Testis (tissue), 2 donors: ENCODE measurements around the gene DOCK11.

Source experiments
- POLR2A ChIP-seq: fragments of 450-650 bp; IDR thresholded peaks from one replicate; pipeline ENCODE4 v1.6.1; 2017; ENCODE audit warnings: antibody characterized with exemption, mild to moderate bottlenecking, moderate library complexity
- TF ChIP-seq, protein P1 (sequence below), 3 experiments: fragments of 450-650 bp in 2 of 3; fragments of 200-600 bp in 1 of 3; sonication (generic) in 1 of 3; IDR thresholded peaks; one replicate each; pipeline ENCODE4 v1.5.1; 2016 to 2019; ENCODE audit warnings: antibody characterized with exemption in 3 of 3, mild to moderate bottlenecking in 2 of 3, moderate library complexity in 1 of 3

GRCh38 chrX:118614150-118614549 is 118.5 kb downstream of the DOCK11 start:
- TF ChIP-seq, protein P1, sequence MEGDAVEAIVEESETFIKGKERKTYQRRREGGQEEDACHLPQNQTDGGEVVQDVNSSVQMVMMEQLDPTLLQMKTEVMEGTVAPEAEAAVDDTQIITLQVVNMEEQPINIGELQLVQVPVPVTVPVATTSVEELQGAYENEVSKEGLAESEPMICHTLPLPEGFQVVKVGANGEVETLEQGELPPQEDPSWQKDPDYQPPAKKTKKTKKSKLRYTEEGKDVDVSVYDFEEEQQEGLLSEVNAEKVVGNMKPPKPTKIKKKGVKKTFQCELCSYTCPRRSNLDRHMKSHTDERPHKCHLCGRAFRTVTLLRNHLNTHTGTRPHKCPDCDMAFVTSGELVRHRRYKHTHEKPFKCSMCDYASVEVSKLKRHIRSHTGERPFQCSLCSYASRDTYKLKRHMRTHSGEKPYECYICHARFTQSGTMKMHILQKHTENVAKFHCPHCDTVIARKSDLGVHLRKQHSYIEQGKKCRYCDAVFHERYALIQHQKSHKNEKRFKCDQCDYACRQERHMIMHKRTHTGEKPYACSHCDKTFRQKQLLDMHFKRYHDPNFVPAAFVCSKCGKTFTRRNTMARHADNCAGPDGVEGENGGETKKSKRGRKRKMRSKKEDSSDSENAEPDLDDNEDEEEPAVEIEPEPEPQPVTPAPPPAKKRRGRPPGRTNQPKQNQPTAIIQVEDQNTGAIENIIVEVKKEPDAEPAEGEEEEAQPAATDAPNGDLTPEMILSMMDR (IDR thresholded peaks at IDR 0.05), result no peak
- no peak for TF ChIP-seq POLR2A
